ENCODE measurements around the gene KCNC2. TPM values are rescaled to one million over a fixed set of nuclear protein-coding genes. Genes with fewer than 3 reads are reported as not detected.

Gene KCNC2
- total RNA-seq: not detected
- not detected for polyA plus RNA-seq

- Histone ChIP-seq H3K9me3 (ENCODE audit: low read length) (no peaks in the 10 kb centered on the region), H3K36me3 (ENCODE audit: insufficient read depth, low read length) (no peaks in the 10 kb centered on the region), H3K27me3 (ENCODE audit: insufficient read depth, low read length, poor library complexity, severe bottlenecking) (peaks cover 8% of the 10 kb centered on the region), H3K4me1 (ENCODE audit: insufficient read depth, low read length) (no peaks in the 10 kb centered on the region), H3K27ac (ENCODE audit: low read depth, low read length) (no peak within 1 kb of the TSS), H3K4me3 (ENCODE audit: low read length) (no peak within 1 kb of the TSS)
- Mint-ChIP-seq H3K4me3 (no peak within 1 kb of the TSS), H3K9me3 (peaks cover 0 to 21% (median 12%) of the 10 kb centered on the region in 5 donors), H3K27ac (no peak within 1 kb of the TSS), H3K36me3 (no peaks in the 10 kb centered on the region), H3K4me1 (peaks cover 7 to 15% (median 7%) of the 10 kb centered on the region in 3 donors), H3K27me3 (peaks cover 37 to 64% of the 10 kb centered on the region in 2 donors)
- POLR2A ChIA-PET: no interaction called here
- no peak for DNase-seq
- CTCF ChIA-PET: no interaction called here
Observed at GRCh38 chr12:75209812-75210138, at the start of gene KCNC2. Gene KCNC2 (minus strand): TSS chr12:75209839.

GRCh38 chr12:75259143-75259542 is 49.5 kb upstream of the KCNC2 start:
- H3K27ac Mint-ChIP-seq: no peak overlapping the region
- H3K36me3 Mint-ChIP-seq: no peaks in the 10 kb centered on the region
- Histone ChIP-seq H3K27ac (ENCODE audit: low read depth, low read length) (no peak overlapping the region), H3K9me3 (ENCODE audit: low read length) (no peaks in the 10 kb centered on the region), H3K36me3 (ENCODE audit: insufficient read depth, low read length) (no peaks in the 10 kb centered on the region), H3K4me1 (ENCODE audit: insufficient read depth, low read length) (no peaks in the 10 kb centered on the region), H3K27me3 (ENCODE audit: insufficient read depth, low read length, poor library complexity, severe bottlenecking) (no peaks in the 10 kb centered on the region), H3K4me3 (ENCODE audit: low read length) (no peak overlapping the region)
- H3K27me3 Mint-ChIP-seq: no peaks in the 10 kb centered on the region
- CTCF ChIA-PET: no interaction called here
- POLR2A ChIA-PET: no interaction called here
- DNase-seq: no peak
- peaks cover 5 to 27% (median 16%) of the 10 kb centered on the region in 3 donors for H3K4me1 Mint-ChIP-seq
- no peaks in the 10 kb centered on the region for H3K9me3 Mint-ChIP-seq
- H3K4me3 Mint-ChIP-seq: no peak overlapping the region

GRCh38 chr12:75257510-75257909 is 47.9 kb upstream of the KCNC2 start:
- no peaks in the 10 kb centered on the region for H3K36me3 Mint-ChIP-seq
- no peak overlapping the region for H3K27ac ChIP-seq (ENCODE audit: low read depth, low read length)
- peak overlapping the region in 2 of 8 donors; percentile 31 to 47 for H3K27ac Mint-ChIP-seq
- H3K9me3 Mint-ChIP-seq: no peaks in the 10 kb centered on the region
- no peak overlapping the region for H3K4me3 ChIP-seq (ENCODE audit: low read length)
- no peaks in the 10 kb centered on the region for H3K36me3 ChIP-seq (ENCODE audit: insufficient read depth, low read length)
- H3K4me1 Mint-ChIP-seq: peaks cover 5 to 27% (median 16%) of the 10 kb centered on the region in 3 donors
- no peaks in the 10 kb centered on the region for H3K27me3 ChIP-seq (ENCODE audit: insufficient read depth, low read length, poor library complexity, severe bottlenecking)
- peak in 1 of 5 donors; percentile 20 for DNase-seq
- peak overlapping the region in 3 of 7 donors; percentile 5 to 46 (median 26) for H3K4me3 Mint-ChIP-seq
- no peaks in the 10 kb centered on the region for H3K4me1 ChIP-seq (ENCODE audit: insufficient read depth, low read length)
- ChIA-PET POLR2A (no interaction called here), CTCF (no interaction called here)
- H3K27me3 Mint-ChIP-seq: no peaks in the 10 kb centered on the region
- no peaks in the 10 kb centered on the region for H3K9me3 ChIP-seq (ENCODE audit: low read length)

- Histone ChIP-seq H3K27me3 (ENCODE audit: insufficient read depth, low read length, poor library complexity, severe bottlenecking) (no peaks in the 10 kb centered on the region), H3K9me3 (ENCODE audit: low read length) (no peaks in the 10 kb centered on the region), H3K27ac (ENCODE audit: low read depth, low read length) (no peak overlapping the region), H3K36me3 (ENCODE audit: insufficient read depth, low read length) (no peaks in the 10 kb centered on the region), H3K4me1 (ENCODE audit: insufficient read depth, low read length) (no peaks in the 10 kb centered on the region), H3K4me3 (ENCODE audit: low read length) (no peak overlapping the region)
- no peaks in the 10 kb centered on the region for H3K4me1 Mint-ChIP-seq
- ChIA-PET CTCF (no interaction called here), POLR2A (no interaction called here)
- DNase-seq: no peak
- no peak overlapping the region for H3K4me3 Mint-ChIP-seq
- peaks cover 0 to 13% (median 3%) of the 10 kb centered on the region in 5 donors for H3K9me3 Mint-ChIP-seq
- no peaks in the 10 kb centered on the region for H3K36me3 Mint-ChIP-seq
- H3K27ac Mint-ChIP-seq: no peak overlapping the region
- peaks cover 0 to 3% of the 10 kb centered on the region in 2 donors for H3K27me3 Mint-ChIP-seq
Observed at GRCh38 chr12:75245108-75245507, 35.5 kb upstream of the KCNC2 start.

- no peaks in the 10 kb centered on the region for H3K27me3 ChIP-seq (ENCODE audit: insufficient read depth, low read length, poor library complexity, severe bottlenecking)
- ChIA-PET CTCF (no interaction called here), POLR2A (no interaction called here)
- no peaks in the 10 kb centered on the region for H3K4me1 ChIP-seq (ENCODE audit: insufficient read depth, low read length)
- Mint-ChIP-seq H3K4me3 (no peak overlapping the region), H3K27ac (no peak overlapping the region), H3K36me3 (no peaks in the 10 kb centered on the region), H3K9me3 (peaks cover 0 to 12% (median 3%) of the 10 kb centered on the region in 5 donors), H3K4me1 (no peaks in the 10 kb centered on the region), H3K27me3 (peaks cover 0 to 3% of the 10 kb centered on the region in 2 donors)
- no peak overlapping the region for H3K4me3 ChIP-seq (ENCODE audit: low read length)
- DNase-seq: no peak
- no peaks in the 10 kb centered on the region for H3K36me3 ChIP-seq (ENCODE audit: insufficient read depth, low read length)
- H3K9me3 ChIP-seq (ENCODE audit: low read length): no peaks in the 10 kb centered on the region
- no peak overlapping the region for H3K27ac ChIP-seq (ENCODE audit: low read depth, low read length)
Observed at GRCh38 chr12:75239987-75240386, 30.3 kb upstream of the KCNC2 start.

GRCh38 chr12:75236206-75236605 is 26.6 kb upstream of the KCNC2 start:
- Mint-ChIP-seq H3K27ac (no peak overlapping the region), H3K27me3 (peaks cover 0 to 4% of the 10 kb centered on the region in 2 donors), H3K9me3 (peaks cover 0 to 11% (median 3%) of the 10 kb centered on the region in 5 donors), H3K4me1 (no peaks in the 10 kb centered on the region), H3K4me3 (no peak overlapping the region), H3K36me3 (no peaks in the 10 kb centered on the region)
- ChIA-PET CTCF (no interaction called here), POLR2A (no interaction called here)
- H3K9me3 ChIP-seq (ENCODE audit: low read length): no peaks in the 10 kb centered on the region
- no peaks in the 10 kb centered on the region for H3K36me3 ChIP-seq (ENCODE audit: insufficient read depth, low read length)
- no peak for DNase-seq
- H3K27ac ChIP-seq (ENCODE audit: low read depth, low read length): no peak overlapping the region
- H3K4me1 ChIP-seq (ENCODE audit: insufficient read depth, low read length): no peaks in the 10 kb centered on the region
- H3K4me3 ChIP-seq (ENCODE audit: low read length): no peak overlapping the region
- H3K27me3 ChIP-seq (ENCODE audit: insufficient read depth, low read length, poor library complexity, severe bottlenecking): no peaks in the 10 kb centered on the region

GRCh38 chr12:75227132-75227531 is 17.5 kb upstream of the KCNC2 start:
- H3K9me3 Mint-ChIP-seq: peaks cover 0 to 7% (median 0%) of the 10 kb centered on the region in 5 donors
- POLR2A ChIA-PET: no interaction called here
- H3K27me3 Mint-ChIP-seq: peaks cover 0 to 4% of the 10 kb centered on the region in 2 donors
- no peak overlapping the region for H3K27ac ChIP-seq (ENCODE audit: low read depth, low read length)
- CTCF ChIA-PET: no interaction called here
- no peaks in the 10 kb centered on the region for H3K36me3 Mint-ChIP-seq
- no peak overlapping the region for H3K4me3 Mint-ChIP-seq
- H3K4me1 ChIP-seq (ENCODE audit: insufficient read depth, low read length): no peaks in the 10 kb centered on the region
- no peak for DNase-seq
- H3K36me3 ChIP-seq (ENCODE audit: insufficient read depth, low read length): no peaks in the 10 kb centered on the region
- H3K27ac Mint-ChIP-seq: no peak overlapping the region
- H3K27me3 ChIP-seq (ENCODE audit: insufficient read depth, low read length, poor library complexity, severe bottlenecking): no peaks in the 10 kb centered on the region
- H3K4me3 ChIP-seq (ENCODE audit: low read length): no peak overlapping the region
- H3K4me1 Mint-ChIP-seq: no peaks in the 10 kb centered on the region
- H3K9me3 ChIP-seq (ENCODE audit: low read length): no peaks in the 10 kb centered on the region

GRCh38 chr12:75212072-75212471 is 2.4 kb upstream of the KCNC2 start:
- Mint-ChIP-seq H3K27ac (no peak overlapping the region), H3K4me3 (no peak overlapping the region), H3K4me1 (peaks cover 4 to 10% (median 7%) of the 10 kb centered on the region in 3 donors), H3K36me3 (no peaks in the 10 kb centered on the region), H3K27me3 (peaks cover 23 to 42% of the 10 kb centered on the region in 2 donors), H3K9me3 (peaks cover 0 to 15% (median 11%) of the 10 kb centered on the region in 5 donors)
- peaks cover 5% of the 10 kb centered on the region for H3K27me3 ChIP-seq (ENCODE audit: insufficient read depth, low read length, poor library complexity, severe bottlenecking)
- DNase-seq: no peak
- POLR2A ChIA-PET: no interaction called here
- no peak overlapping the region for H3K4me3 ChIP-seq (ENCODE audit: low read length)
- CTCF ChIA-PET: no interaction called here
- H3K9me3 ChIP-seq (ENCODE audit: low read length): no peaks in the 10 kb centered on the region
- no peaks in the 10 kb centered on the region for H3K36me3 ChIP-seq (ENCODE audit: insufficient read depth, low read length)
- no peaks in the 10 kb centered on the region for H3K4me1 ChIP-seq (ENCODE audit: insufficient read depth, low read length)
- no peak overlapping the region for H3K27ac ChIP-seq (ENCODE audit: low read depth, low read length)

Data from CD8-positive, alpha-beta memory T cell (primary cell).